Esophagus squamous epithelium (tissue), 5 donors: ENCODE measurements around the gene OGFOD3. TPM values are rescaled to one million over a fixed set of nuclear protein-coding genes. Genes with fewer than 3 reads are reported as not detected.

ENCODE experiments used
- DNase-seq: peaks from one replicate; lab custom pipeline; 2025; lab: John Stamatoyannopoulos, UW
- H3K27ac ChIP-seq, 4 donors: fragments of 200-600 bp; sonication (generic); one replicate each; pipeline ENCODE4 v1.5.1; 2016 to 2019; ENCODE audit warnings: mild to moderate bottlenecking in 1 of 4
- H3K27me3 ChIP-seq, 4 donors: fragments of 200-600 bp; sonication (generic); 1 replicate in 3 of 4; 2 replicates in 1 of 4; pipeline versions ENCODE4 v1.5.1 to v1.6.0; 2017 to 2021; ENCODE audit warnings: antibody characterized with exemption in 1 of 4
- H3K36me3 ChIP-seq, 3 donors: fragments of 200-600 bp; sonication (generic); one replicate each; pipeline ENCODE4 v1.5.1; 2016 to 2019
- H3K4me1 ChIP-seq, 3 donors: fragments of 200-600 bp; sonication (generic); one replicate each; pipeline ENCODE4 v1.5.1; 2017 to 2019
- H3K4me3 ChIP-seq, 4 donors: fragments of 200-600 bp; sonication (generic); 1 replicate in 3 of 4; 2 replicates in 1 of 4; pipeline ENCODE4 v1.5.1; 2016 to 2019; ENCODE audit warnings: mild to moderate bottlenecking in 2 of 4, moderate library complexity in 1 of 4
- H3K9me3 ChIP-seq, 3 donors: fragments of 200-600 bp; sonication (generic); one replicate each; pipeline ENCODE4 v1.5.1; 2016 to 2019
- POLR2A ChIP-seq, 4 donors: fragments of 450-650 bp; IDR thresholded peaks; one replicate each; pipeline ENCODE4 v1.6.1; 2017; ENCODE audit warnings: antibody characterized with exemption in 4 of 4, mild to moderate bottlenecking in 4 of 4, moderate library complexity in 3 of 4
- WGBS, 2 donors: methylation state at CpG; one replicate each; pipeline ENCODE4 v1.1.5; 2018; 5-methylcytosine and 5-hydroxymethylcytosine counted together
- intact Hi-C: fragments of 100-400 bp; cut with DNase I; formaldehyde crosslinking; loops from one replicate; pipeline ENCODE4 v1.15.0; 2022
- total RNA-seq, 4 donors: library from RNA; depleted of rRNA; stranded (reverse); fragments of >200 nt; gene quantifications; one replicate each; pipeline ENCODE4 v1.1.0, GENCODE V29; 2016
- TF ChIP-seq, protein P1 (sequence below), 6 experiments: fragments of 450-650 bp in 4 of 6; fragments of 200-600 bp in 2 of 6; sonication (generic) in 2 of 6; IDR thresholded peaks; one replicate each; pipeline ENCODE4 v1.5.1; 2016 to 2019; ENCODE audit warnings: antibody characterized with exemption in 6 of 6, mild to moderate bottlenecking in 4 of 6, moderate library complexity in 4 of 6
- donor health status: DM: yes; HTN: yes; CAD: no.

The OGFOD3 gene
- total RNA-seq, 4 donors from 2014 or later: 11.9 to 26.7 (median 19.4) TPM

DNA sequence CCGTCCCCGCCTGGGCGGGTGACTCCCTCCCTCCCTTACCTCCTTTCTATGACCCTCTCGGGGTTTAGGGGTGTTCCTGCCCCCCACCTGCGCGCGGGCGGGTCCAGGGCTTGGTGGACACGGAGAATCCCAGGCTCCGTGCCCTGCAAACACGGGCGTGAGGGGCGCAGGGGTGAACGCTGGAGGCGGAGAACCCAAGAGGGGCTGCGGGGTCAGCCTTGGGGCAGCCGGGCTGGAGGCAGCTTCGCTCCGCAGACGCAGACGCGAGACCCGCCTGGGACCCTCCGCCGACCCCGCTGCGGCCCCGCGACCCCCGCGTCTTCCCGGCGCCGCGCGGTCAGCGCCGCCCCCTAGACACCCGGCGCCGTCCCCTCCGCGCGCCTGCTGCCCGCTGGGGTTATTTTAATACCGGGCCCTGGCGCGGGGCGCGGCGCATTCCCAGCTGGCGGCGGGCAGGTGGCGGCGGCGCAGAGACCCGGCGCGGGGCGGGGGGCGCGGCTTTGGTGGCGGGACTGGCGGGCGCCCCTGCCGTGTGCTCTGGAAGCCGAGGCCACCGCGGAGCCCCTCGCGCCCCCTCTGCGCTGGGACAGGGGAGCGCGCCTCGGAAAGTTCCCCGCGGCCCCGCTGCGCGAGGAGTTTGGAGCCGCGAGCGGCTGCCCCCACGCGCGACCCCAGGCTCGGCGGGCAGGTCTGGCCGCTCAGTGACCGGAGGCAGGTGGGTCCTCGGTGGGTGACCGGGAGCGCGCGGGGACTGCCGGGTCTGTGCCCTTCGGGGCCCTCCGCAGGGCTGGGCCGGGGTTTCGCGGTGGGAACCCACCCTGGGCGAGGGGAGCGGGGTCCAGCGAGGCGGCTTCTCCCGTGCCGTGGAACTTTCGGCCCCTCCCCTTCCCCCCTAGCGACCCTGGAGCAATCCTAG, 46.8 kb downstream of the OGFOD3 start, which contains the start of gene UTS2R:
Gene UTS2R, plus strand, starts transcription at position 433 of the 916 bp plus-strand sequence. CDS start 2,560 bp downstream, outside the sequence.
- peak within 1 kb of the TSS in 1 of 4 donors; percentile 3 for H3K27ac ChIP-seq
- WGBS, 2 donors: 0% methylated on average over 2 of the region's 109 CpGs; no CpG with 5 or more reads in 1 of the 2 donors
- peak within 1 kb of the TSS in 3 of 4 donors; percentile 29 to 61 (median 36) for H3K4me3 ChIP-seq
- peaks cover 20 to 94% (median 32%) of the 10 kb centered on the region in 4 donors for H3K27me3 ChIP-seq
- intact Hi-C loops: no loop called here
- peaks cover 15 to 36% (median 21%) of the 10 kb centered on the region in 3 donors for H3K4me1 ChIP-seq
- H3K9me3 ChIP-seq: no peaks in the 10 kb centered on the region
- no peaks in the 10 kb centered on the region for H3K36me3 ChIP-seq
- DNase-seq: no peak
- no peak for TF ChIP-seq POLR2A (IDR thresholded peaks at IDR 0.05)
- TF ChIP-seq, protein P1, sequence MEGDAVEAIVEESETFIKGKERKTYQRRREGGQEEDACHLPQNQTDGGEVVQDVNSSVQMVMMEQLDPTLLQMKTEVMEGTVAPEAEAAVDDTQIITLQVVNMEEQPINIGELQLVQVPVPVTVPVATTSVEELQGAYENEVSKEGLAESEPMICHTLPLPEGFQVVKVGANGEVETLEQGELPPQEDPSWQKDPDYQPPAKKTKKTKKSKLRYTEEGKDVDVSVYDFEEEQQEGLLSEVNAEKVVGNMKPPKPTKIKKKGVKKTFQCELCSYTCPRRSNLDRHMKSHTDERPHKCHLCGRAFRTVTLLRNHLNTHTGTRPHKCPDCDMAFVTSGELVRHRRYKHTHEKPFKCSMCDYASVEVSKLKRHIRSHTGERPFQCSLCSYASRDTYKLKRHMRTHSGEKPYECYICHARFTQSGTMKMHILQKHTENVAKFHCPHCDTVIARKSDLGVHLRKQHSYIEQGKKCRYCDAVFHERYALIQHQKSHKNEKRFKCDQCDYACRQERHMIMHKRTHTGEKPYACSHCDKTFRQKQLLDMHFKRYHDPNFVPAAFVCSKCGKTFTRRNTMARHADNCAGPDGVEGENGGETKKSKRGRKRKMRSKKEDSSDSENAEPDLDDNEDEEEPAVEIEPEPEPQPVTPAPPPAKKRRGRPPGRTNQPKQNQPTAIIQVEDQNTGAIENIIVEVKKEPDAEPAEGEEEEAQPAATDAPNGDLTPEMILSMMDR (IDR thresholded peaks at IDR 0.05): no peak

DNA sequence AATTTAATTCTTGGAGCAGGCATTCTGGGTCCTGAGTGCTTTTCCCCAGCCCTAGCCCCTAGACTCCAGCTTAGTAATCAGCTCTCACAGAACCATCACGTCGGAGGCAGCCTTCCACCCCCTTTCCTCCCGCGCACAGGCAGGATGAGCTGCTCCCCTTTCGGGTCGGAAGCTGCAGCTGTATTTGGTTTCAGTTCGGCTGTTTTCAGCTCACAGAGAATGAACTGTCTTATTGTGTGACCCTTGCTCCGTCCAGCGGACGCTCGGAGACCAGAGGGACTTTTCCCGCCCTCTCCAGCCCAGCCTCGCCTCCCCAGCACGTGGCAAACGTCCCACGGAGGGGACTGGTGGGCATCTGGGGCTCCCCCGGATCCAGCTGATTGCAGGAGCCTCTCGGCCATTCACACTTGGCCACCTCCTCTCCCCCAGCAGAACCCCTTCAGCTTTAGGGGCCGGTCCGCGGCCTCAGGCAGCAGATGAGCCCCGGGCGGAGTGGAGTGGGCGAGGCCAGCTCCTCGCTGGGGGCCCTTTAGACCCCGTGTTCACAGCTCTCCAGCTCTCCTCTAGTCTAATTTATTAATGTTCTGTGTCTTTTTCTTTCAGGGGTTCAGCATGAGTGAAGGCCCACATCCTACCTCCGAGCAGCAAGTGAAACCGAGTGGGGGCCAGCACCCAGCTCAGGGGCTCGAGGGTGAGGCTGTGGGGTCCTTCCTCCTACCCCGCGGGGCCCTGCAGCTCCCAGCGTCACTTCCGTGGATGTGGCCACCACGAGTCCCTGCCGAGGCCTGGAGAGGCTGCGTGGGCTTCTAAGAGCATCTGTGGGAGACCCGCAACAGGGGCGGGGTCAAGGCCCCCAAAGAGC, 47.7 kb downstream of the OGFOD3 start:
- peak overlapping the region in 1 of 4 donors; percentile 3 for H3K27ac ChIP-seq
- intact Hi-C loops: no loop called here
- no peaks in the 10 kb centered on the region for H3K36me3 ChIP-seq
- TF ChIP-seq POLR2A (IDR thresholded peaks at IDR 0.05): no peak
- TF ChIP-seq, protein P1 (IDR thresholded peaks at IDR 0.05): no peak
- peaks cover 15 to 40% (median 21%) of the 10 kb centered on the region in 3 donors for H3K4me1 ChIP-seq
- H3K27me3 ChIP-seq: peaks cover 19 to 90% (median 32%) of the 10 kb centered on the region in 4 donors
- DNase-seq: no peak
- 15 to 33% methylated on average over 11 to 15 of the region's 38 CpGs for WGBS, 2 donors
- H3K4me3 ChIP-seq: peak overlapping the region in 3 of 4 donors; percentile 29 to 61 (median 36)
- H3K9me3 ChIP-seq: no peaks in the 10 kb centered on the region

GRCh38 chr17:82369211-82369610, 49.2 kb downstream of the OGFOD3 start:
- Histone ChIP-seq H3K9me3 (no peaks in the 10 kb centered on the region), H3K27ac (no peak overlapping the region), H3K4me1 (peaks cover 15 to 33% (median 21%) of the 10 kb centered on the region in 3 donors), H3K4me3 (no peak overlapping the region), H3K27me3 (peaks cover 7 to 87% (median 31%) of the 10 kb centered on the region in 4 donors), H3K36me3 (no peaks in the 10 kb centered on the region)
- WGBS, 2 donors: 47 to 72% methylated on average over 7 of the region's 7 CpGs
- intact Hi-C loops: no loop called here
- TF ChIP-seq POLR2A (IDR thresholded peaks at IDR 0.05): no peak
- TF ChIP-seq, protein P1 (IDR thresholded peaks at IDR 0.05): no peak
- DNase-seq: no peak

GRCh38 chr17:82367724-82368524, 50.5 kb downstream of the OGFOD3 start:
- Histone ChIP-seq H3K27me3 (peaks cover 6 to 77% (median 29%) of the 10 kb centered on the region in 4 donors), H3K36me3 (no peaks in the 10 kb centered on the region), H3K4me1 (peaks cover 15 to 33% (median 21%) of the 10 kb centered on the region in 3 donors), H3K27ac (no peak overlapping the region), H3K4me3 (no peak overlapping the region), H3K9me3 (no peaks in the 10 kb centered on the region)
- TF ChIP-seq, protein P1 (IDR thresholded peaks at IDR 0.05): no peak
- no peak for TF ChIP-seq POLR2A (IDR thresholded peaks at IDR 0.05)
- 83 to 89% methylated on average over 11 to 13 of the region's 14 CpGs for WGBS, 2 donors
- intact Hi-C loops: no loop called here
- no peak for DNase-seq
